ENCODE data around the gene CES1.
A peak's percentile ranks its signal among the peaks of the same experiment; 100 is the strongest.
"Not testable (repeated sequence)": the region's sequence is repeated elsewhere in the genome, so short reads cannot be mapped to it uniquely, and the experiment has no call there.

The CES1 gene

DNA sequence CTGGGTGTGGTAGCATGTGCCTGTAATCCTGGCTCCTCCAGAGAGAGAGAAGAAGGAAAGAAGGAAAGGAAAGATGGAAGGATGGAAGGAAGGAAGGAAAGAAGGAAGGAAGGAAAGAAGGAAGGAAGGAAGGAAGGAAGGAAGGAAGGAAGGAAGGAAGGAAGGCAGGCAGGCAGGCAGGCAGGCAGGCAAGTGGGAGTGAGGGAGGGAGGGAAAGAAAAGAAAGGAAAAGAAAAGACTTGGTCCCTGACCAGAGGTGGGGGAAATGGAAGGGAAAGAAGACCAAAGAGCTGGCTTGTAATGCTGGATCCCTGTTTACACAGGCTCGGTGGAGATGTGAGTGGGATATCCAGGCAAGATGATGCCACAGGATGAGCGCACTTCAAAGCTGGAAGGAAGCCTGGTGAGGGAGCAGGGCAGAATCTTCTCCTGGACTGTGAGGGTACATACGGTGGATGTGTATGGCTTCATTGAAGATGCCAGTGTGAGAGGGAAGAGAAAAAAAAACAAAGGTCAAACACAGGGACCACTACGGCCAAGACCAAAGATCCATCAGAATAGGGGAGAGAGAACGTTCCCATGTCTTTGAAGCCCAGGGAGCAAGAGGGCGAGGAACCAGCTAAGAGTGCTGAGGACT lies 2.1 kb downstream of the CES1 start:
- no peak for DNase-seq (ENCODE audit: low spot score)

DNA sequence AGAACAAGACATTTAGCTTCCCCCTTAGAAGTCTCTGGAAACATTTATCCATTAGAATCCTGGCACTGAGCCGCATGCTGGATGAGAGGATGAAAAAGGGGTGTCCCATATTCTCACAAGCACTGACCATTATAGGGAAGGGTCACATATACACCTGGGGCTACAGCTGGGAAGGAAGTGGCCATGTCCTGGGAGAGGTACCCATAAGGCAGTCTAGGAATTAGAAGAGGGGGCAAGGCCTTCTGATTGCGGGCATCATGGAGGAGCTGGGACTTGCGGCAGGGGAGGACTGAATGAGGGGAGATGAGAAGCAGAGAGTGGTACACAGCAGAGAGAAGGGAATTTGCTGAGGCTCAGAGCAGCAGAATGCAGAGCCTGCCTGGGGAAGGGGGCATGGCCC lies 3.7 kb downstream of the CES1 start:
- DNase-seq (ENCODE audit: low spot score) = not testable (repeated sequence)

DNA sequence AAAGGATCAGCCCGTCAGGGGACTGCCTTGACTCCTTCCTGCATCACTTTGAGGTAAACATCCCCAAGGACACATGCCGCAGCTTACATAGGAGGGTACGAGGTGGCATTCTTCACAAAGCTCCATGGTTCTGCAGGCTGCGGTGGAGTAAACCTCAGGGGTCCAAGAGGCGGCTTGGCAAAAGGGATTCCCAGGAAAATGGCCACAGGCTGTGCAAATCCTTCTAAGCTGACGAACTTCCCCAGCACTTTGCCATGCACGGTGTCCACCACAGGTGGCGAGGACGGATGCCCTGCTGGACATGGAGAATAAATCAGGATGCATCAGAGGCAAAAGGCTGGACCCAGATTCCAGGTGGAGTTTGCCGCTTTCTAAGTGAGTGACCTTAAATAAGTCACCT lies 4.2 kb downstream of the CES1 start:
- DNase-seq (ENCODE audit: low spot score) = no peak

DNA sequence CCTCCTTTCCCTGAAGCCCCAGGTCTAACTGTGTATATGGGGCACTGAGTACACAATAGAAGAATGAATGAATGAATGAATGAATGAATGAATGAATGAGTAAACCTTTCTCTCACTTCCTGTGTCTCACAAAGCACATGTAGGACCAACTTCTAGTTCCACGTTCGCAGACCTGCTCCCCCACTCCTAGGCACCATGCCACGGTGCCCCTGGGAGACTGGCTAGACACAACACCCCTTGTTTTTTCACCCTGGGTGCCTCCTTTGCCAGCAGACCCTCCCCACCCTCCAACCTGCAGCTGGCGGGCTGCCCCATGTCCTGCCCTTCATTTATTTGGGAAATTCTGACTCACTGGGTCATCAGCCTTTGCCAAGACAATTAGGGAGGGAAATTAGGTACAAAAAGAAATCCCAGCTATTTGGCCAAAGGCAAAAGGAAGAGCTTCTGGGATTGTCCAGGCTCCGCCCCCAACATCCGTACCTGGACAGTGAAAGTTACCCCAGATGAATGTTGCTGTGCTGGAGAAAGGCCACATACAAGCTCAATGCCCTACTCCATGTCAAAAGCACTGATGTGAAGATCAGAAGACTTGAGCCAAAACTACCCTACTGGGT lies 7.7 kb downstream of the CES1 start:
- no peak for DNase-seq (ENCODE audit: low spot score)

DNA sequence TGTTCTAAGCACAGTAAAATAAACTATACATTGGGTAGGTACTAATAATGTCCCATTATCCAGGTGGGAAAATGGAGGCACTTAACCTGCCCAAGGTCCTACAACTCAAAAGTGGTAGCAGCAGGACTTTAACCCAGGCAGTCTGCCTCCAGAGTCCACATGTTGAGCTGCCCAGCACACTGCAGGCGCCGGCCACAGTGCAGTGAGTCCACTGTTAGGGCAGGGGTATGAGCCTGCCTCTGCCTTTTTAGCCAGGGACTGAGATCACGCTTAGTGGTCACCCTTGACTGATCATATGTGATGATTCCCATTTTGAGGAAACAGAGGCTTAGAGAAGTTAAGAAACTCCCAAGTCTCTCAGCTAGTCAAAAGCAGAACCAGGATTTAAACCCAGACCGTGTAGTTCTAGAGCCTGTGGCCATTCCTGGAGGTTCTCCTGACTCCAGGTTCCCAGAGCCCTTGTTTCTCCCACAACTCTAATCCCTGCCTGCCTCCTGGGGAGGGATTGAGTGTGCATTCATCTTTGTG lies 8.4 kb downstream of the CES1 start:
- no peak for DNase-seq (ENCODE audit: low spot score)

DNA sequence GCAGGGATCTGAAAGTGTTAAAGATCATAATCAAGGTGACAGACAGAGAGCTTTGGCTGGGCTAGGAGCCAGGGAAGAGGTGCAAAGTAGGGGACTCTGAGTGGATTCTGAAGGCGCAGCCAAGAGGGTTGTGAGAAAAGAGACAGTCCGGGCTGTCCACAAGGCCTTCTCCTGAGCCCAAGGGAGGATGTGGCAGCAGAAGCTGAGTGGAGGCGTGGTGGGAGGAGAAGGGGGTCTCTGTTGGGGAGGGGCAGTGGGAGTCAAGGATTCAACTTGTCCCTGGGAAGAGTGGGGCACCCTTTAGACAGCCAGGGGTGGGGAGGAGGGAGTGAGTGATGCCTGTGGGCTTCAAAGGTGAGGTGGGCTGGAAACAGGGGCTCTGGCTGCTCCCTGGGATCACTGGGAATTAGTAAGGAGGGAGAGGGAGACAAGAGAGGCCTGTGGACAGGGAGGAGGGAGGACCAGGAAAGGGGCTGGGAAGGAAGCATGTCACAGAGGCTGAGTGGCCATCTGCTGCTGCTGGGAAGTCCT lies 10.6 kb downstream of the CES1 start:
- DNase-seq (ENCODE audit: low spot score) = no peak

DNA sequence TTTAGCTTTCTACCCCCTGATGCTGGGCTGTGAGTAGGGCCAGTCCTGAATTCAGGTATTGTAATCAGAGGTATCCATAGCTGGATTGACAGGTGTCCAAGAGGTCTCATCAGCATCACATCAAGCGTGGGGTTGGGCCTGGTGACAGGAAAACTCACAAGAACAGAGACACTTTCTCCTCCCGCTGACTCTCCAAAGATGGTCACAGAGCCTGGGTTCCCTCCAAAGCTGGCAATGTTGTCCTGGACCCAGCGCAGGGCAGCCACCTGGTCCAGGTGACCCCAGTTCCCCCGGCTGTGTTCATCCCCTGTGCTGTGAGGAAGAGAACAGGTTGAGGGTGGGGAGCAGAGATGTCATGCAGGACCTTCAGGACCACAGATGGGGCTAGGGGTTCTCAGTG lies 11.7 kb downstream of the CES1 start:
- no peak for DNase-seq (ENCODE audit: low spot score)

DNA sequence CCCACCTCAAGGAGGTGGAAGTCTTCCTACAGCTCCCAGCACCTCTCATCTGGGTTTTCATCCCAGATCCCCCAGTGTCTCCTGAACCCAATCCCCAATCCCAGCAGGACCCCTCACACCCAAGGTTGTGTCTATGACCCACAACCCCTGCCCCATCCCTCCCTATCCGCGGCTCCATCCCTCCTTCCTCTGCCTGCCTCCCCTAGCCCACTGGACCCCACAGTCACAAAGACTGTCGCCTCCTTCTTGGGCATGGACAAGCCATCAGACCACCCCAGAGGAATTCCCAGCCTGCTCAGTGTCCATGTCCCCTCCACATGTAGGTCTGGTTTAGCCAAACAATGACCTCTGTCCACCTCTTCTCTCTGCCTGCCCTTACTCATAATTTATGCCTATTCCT lies 12.3 kb downstream of the CES1 start:
- no peak for DNase-seq (ENCODE audit: low spot score)

DNA sequence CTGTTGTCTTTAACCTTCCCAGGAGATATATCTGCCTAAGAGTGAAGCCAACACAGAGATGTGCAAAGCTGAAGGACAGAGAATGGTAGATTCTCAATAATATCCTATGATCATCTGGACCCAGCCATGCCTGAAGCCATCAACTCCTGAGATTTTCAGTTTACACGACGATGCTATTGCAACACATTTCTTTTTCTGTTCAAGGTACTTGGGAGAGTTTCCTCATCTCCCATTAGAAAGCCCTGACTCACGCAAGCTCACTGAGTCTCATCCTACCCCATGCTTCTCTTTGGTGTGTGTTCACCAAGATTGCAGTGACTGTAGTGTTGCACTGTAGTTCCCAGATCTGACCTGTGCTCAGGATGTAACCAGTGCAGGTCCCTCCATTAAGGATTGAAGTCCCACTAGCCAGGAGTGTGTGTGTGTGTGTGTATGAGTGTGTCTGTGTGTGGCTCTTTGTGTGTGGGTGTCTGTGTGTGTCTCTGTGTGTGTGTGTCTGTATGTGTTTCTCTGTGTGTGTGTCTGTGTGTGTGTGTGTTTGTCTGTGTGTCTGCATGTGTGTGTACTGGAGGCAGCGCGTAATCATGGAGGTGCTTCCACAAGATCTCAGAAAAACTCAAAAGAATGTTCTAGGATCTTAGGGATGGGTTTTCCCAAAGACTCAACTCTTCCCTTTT lies 15.5 kb downstream of the CES1 start:
- DNase-seq (ENCODE audit: low spot score) = no peak

DNA sequence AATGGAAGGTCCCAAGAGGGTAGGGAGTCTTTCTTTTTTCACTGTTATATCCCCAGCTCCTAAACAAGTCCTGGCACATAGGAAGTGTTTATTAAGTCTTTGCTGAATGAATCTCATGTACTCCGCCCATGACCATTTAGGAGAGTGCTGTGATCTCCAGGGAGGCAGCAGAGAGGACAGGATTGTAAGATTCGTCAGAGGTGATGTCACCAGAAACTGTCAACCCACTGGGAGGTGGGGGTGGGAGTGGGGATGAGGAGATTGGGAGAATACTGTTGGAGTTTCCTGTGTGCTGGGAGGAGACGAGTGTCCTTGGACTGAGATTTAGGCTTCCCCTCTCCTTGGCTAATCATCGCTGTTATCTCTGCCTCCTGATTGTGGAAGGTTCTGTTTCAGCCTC lies 16.7 kb downstream of the CES1 start:
- DNase-seq (ENCODE audit: low spot score) = peak; percentile 62

DNA sequence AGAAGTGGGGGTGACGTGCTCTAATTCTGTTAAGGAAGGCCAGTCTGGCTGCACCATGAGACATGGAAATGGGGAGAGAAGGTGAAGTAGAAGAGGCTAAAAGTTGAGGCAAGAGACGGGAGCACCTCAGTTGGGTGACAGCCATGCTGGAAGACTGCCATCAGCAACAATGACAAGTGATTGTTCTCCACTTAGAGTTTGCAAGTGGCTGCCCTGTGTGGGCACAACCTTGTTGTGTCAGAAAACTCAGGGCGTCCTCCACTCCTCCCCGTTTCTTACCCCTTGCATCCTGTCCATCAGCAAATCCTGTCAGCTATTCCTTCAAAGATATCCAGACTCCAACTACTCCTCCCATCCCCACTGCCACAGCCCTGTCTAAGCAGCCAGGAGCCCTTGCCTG lies 17.6 kb downstream of the CES1 start:
- DNase-seq (ENCODE audit: low spot score) = no peak

DNA sequence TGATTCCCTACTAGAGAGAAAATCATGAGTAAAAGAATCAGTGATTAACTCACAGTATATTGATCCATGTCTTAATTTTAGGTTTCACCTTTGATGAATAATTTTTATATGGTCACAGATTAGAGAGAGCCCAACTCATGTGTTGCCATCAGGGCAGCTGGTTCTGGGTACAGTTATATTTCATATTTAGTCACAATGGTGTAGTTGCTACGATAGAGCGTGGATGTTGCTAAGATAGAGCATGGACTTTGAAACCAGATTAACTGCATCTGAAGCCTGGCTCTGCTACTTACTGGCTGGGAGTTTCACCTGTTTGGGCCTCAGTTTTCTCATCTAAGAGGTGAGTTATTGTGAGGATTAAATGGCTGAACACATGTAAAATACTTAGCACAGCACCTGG lies 18.7 kb downstream of the CES1 start:
- DNase-seq (ENCODE audit: low spot score) = not testable (repeated sequence)

DNA sequence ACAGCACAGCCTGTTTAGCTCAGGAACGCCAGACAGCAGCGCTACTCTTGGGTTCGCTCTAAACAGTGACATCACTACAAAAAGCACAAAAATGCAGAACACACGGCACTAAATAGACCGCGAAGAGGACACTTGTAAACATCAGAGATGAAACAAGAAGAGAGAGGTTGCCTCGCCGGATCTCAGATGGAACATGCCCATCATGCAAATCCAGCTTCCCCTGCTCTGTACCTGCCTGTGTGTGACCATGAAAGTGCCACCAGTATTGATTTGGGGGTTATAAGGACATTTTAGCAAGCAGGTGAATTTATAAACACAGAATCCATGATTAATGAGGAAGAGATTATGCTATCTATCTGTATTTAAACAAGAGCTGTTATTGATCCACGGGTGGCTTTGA lies 19.2 kb downstream of the CES1 start:
- DNase-seq (ENCODE audit: low spot score) = not testable (repeated sequence)

DNA sequence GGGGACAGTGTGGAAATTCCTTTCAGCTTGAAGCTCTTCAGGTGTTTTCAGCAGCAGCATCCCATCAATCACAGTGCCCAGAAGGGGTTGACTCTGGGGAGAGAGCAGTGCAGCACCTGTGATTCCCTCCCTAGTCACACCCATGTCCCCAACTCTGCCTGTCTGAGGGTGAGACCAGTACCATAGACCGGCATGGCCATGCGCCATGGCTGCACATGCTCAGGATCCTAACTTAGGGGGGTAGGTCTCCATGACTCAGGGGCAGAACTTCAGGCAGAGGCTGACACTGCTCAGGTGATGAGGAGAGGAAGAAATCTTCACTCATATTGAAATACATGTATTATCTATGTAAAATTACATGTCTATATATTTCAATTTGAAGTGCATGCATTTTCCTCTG lies 19.9 kb downstream of the CES1 start:
- no peak for DNase-seq (ENCODE audit: low spot score)

DNA sequence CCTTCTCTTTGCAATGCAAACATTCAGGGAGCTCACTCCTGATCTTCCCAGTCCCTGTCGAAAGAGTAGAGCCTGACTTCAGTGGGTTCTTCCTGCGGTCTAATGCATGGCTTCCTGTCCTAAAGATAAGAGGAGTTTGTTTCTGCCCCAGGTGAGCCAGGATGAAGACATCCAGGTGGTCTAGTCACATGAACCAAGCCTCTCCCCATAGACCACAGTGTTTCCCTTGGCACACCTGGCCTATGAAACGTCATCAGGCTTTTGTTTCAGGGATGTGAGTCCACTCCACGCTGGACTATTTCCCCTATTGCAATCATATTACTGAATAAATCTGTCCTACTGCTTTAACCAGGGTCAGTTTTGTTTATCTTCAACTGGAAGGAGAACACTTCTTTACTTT lies 21.1 kb downstream of the CES1 start:
- no peak for DNase-seq (ENCODE audit: low spot score)

DNA sequence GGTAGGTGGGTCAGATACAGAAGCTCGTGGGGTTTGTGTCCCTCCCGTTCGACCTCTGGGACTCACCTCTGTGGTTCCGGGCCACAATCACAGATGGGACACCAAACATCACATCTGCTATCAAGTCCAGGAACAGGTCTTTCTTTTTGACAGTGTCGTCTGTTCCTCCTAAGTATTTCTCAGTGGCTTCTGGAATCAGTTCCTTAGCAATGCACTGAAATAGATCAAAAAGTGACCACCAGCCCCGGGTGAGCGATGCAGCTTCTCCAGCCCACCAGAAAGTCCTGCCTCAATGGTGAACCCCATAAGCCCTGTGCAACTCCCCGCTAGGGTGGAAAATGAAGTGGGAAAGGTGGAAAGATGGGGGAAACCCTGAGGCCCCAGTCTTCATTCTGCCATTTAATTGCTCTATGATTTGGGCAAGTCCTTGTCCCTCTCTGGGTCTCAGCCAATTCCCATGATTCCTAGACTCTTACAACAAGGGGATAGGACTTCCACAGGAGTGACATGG lies 22.4 kb downstream of the CES1 start:
- no peak for DNase-seq (ENCODE audit: low spot score)

DNA sequence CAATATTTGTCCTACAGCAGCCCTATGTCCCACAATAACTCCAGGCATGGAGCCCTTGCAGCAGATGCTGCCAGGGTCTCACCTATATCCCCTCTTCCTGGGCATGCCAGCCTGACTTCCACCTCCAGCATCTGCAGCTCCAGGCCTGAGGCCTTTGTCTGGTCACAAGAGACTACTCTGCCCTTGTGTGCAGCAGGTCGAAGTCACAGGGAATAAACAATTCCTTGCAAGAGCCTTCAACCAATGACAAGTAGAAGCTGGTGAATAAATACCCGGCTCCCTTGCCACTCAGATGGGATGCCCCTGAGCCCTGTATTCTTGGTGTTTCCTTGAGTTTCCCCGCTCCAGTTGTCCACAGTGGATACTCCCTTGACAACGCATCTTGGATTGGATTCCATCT lies 23.0 kb downstream of the CES1 start:
- no peak for DNase-seq (ENCODE audit: low spot score)

DNA sequence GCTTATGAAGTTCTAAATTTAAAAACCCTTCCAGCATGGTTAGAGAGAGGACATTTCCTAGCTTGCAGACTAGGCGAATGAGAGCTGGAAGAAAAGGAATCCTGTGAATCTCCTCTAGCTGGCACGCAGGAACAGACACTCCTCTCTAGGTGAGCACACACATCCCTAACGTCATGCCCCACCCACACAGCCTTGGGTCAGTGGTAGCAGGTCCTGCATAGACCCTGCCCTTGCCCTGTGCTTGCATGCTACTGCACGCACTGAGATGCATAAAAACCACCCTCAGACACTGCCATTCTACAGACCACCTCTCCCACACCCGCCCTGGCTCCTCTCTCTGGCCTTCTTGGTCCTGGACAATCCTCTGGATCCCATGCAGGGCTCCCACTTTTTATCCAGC lies 23.5 kb downstream of the CES1 start:
- no peak for DNase-seq (ENCODE audit: low spot score)

DNA sequence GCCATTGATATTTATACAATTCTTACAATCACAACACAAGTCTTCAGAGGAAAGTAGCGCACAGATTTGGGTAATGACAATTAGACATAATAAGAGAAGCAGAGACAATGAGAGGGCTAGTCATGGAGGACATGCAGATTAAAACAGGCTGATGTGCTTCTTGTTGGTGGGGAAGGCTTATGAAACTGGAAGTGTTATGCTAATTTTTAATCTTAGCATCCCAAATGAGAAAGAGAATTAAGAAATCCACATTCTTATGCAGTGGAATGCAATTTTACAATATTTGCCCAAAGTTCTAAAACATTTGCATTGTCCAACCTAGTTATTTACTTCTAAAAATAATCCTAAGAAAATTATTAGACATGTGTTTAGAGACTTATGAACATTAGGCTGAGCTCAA lies 24.6 kb downstream of the CES1 start:
- DNase-seq (ENCODE audit: low spot score) = not testable (repeated sequence)

DNA sequence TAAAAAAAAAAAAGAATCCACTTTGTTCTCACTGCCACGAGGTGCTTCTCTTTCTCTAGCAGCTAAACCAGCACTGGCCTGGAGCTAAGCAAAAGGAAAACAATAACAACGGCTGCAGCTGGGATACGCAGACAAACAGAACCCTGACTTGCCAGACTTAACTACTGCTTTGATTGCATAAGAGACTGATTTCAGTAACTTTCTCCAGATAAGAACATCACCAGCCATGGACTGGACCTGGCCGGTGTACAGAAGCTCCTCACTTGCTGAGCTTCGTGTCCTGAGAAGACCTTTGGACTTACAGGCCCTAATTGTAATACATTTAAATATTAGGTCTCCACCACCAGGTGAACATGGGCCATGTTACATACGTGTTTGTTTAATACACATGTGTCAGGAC lies 27.8 kb downstream of the CES1 start:
- not testable (repeated sequence) for DNase-seq (ENCODE audit: low spot score)

DNA sequence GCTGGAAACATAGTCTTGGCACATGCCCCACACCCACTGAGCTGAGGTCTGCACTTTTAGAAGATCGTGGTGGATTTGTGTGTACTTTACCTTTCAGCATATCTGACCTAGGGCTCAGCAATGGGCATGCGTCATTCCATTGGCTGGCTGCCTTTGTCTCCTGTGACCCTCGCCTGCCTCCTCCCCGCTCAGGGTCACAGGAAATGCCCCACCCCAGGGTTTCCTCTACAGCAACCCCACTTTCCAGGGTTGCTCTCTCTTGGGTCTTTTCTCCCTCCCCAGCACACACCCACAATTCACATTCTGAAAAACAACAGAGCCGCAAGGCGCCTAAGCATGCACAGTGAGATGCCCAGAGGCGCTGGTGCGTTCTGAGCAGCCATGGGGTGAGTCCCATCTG lies 29.2 kb downstream of the CES1 start:
- DNase-seq (ENCODE audit: low spot score) = not testable (repeated sequence)

DNA sequence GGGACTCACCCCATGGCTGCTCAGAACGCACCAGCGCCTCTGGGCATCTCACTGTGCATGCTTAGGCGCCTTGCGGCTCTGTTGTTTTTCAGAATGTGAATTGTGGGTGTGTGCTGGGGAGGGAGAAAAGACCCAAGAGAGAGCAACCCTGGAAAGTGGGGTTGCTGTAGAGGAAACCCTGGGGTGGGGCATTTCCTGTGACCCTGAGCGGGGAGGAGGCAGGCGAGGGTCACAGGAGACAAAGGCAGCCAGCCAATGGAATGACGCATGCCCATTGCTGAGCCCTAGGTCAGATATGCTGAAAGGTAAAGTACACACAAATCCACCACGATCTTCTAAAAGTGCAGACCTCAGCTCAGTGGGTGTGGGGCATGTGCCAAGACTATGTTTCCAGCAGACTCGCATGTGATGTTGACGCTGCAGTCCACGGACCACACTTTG lies 39.9 kb downstream of the CES1 start:
- not testable (repeated sequence) for DNase-seq (ENCODE audit: low spot score)

DNA sequence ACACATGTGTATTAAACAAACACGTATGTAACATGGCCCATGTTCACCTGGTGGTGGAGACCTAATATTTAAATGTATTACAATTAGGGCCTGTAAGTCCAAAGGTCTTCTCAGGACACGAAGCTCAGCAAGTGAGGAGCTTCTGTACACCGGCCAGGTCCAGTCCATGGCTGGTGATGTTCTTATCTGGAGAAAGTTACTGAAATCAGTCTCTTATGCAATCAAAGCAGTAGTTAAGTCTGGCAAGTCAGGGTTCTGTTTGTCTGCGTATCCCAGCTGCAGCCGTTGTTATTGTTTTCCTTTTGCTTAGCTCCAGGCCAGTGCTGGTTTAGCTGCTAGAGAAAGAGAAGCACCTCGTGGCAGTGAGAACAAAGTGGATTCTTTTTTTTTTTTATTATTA lies 41.4 kb downstream of the CES1 start:
- not testable (repeated sequence) for DNase-seq (ENCODE audit: low spot score)

Measured in putamen (tissue), 1 donor.